ENCODE results near the gene THAP4.

The THAP4 gene

DNA sequence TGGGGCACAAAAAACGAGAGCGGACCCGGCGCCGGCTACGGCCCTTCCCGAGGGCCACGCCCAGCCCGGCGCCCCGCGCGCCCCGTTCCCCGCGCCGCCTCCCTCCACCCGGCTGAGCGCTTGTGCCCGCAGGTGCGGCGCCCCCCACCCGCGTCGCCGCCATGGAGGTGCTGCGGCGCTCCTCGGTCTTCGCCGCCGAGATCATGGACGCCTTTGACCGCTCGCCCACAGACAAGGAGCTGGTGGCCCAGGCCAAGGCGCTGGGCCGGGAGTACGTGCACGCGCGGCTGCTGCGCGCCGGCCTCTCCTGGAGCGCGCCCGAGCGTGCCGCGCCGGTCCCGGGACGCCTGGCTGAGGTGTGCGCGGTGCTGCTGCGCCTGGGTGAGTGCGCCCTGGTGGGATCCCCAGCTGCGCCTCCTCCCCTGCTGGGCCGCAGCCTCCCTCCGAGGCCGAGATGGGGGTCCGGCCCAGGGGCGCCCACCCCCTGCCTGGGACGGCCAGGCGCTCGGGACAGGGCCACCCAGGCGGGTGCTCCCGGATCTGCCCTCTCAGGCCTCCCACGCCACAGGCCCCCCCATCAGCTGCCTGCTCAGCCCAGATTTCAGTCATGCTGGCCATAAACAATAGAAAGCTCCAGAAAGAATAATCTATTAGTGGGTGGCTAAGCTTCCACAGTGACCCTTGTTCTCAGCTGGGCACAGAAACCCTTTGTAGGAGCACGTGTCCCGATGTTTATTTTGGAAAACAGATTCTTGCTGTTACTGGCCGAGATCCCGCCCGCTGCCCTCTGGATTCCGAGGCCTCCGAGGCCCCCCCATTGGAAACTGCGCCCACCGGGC is 77.4 kb downstream of the THAP4 start:
- H3K27me3 ChIP-seq, result peaks cover 0 to 29% of the 10 kb centered on the region in 2 donors
- TF ChIP-seq, protein P1, sequence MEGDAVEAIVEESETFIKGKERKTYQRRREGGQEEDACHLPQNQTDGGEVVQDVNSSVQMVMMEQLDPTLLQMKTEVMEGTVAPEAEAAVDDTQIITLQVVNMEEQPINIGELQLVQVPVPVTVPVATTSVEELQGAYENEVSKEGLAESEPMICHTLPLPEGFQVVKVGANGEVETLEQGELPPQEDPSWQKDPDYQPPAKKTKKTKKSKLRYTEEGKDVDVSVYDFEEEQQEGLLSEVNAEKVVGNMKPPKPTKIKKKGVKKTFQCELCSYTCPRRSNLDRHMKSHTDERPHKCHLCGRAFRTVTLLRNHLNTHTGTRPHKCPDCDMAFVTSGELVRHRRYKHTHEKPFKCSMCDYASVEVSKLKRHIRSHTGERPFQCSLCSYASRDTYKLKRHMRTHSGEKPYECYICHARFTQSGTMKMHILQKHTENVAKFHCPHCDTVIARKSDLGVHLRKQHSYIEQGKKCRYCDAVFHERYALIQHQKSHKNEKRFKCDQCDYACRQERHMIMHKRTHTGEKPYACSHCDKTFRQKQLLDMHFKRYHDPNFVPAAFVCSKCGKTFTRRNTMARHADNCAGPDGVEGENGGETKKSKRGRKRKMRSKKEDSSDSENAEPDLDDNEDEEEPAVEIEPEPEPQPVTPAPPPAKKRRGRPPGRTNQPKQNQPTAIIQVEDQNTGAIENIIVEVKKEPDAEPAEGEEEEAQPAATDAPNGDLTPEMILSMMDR (IDR thresholded peaks at IDR 0.05), result no peak
- H3K9me3 ChIP-seq, result peaks cover 0 to 3% (median 2%) of the 10 kb centered on the region in 3 donors
- H3K4me3 ChIP-seq, result peak overlapping the region; percentile 50 to 64
- H3K27ac ChIP-seq, result no peak overlapping the region
- no peak for DNase-seq
- intact Hi-C loops (cut with DNase I; ENCODE audit: low total_unique reads), result loop anchor here (5.0 kb wide), 1 partner anchor 52 kb away; the partner anchor contains the start of gene STK25
- peaks cover 0 to 50% (median 34%) of the 10 kb centered on the region in 4 donors for H3K4me1 ChIP-seq
- H3K36me3 ChIP-seq, result peaks cover 0 to 7% (median 0%) of the 10 kb centered on the region in 3 donors

DNA sequence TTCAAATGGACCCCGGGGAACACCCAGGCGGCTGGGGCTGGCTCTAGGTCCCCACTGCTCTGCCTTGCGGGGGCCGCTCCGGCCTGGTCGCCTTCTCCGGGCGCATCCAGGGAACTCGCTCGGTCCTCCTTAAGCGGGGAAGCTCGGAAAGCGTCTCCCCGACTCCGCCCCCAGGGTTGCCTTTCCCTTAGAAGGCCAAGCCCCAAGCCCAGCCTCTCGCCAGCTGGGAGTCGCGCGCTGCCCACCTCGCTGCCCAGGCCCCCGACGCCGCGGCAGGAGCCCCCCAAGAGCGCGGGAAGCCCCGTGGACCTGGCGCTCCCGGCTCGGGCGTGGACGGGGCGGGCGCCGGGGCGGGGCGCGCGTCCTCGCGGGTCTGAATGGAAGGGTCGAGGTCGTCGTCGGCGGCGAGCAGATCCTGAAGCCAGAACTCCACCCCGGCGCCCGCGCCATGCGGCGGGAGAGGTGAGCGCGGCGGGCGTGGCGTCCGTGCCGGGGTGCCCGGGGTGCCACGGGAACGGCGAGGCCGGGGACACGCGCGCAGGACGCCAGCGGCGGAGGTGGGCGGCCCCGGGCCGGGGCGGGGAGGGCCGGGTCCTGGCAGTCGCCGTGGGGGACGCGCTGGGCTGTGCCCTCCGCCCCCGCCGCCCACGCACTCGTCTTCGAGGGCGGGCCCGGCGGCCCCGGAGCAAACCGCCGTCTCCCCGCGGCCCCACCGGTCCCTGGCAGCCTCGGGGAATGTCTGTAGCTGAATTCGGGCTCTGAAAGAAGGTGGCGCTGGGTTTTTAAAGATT is 78.2 kb downstream of the THAP4 start, which contains the start of gene BOK:
BOK (plus strand) TSS at position 214 of the 791 bp plus-strand sequence. CDS start 739 bp downstream, outside the sequence.
- H3K4me3 ChIP-seq, result peak within 1 kb of the TSS; percentile 50 to 64
- H3K27ac ChIP-seq, result no peak within 1 kb of the TSS
- H3K9me3 ChIP-seq, result peaks cover 0 to 3% (median 2%) of the 10 kb centered on the region in 3 donors
- TF ChIP-seq, protein P1 (IDR thresholded peaks at IDR 0.05), result no peak
- H3K36me3 ChIP-seq, result peaks cover 0 to 7% (median 0%) of the 10 kb centered on the region in 3 donors
- peaks cover 0 to 37% of the 10 kb centered on the region in 2 donors for H3K27me3 ChIP-seq
- DNase-seq, result no peak
- intact Hi-C loops (cut with DNase I; ENCODE audit: low total_unique reads), result no loop called here
- peaks cover 0 to 42% (median 34%) of the 10 kb centered on the region in 4 donors for H3K4me1 ChIP-seq

DNA sequence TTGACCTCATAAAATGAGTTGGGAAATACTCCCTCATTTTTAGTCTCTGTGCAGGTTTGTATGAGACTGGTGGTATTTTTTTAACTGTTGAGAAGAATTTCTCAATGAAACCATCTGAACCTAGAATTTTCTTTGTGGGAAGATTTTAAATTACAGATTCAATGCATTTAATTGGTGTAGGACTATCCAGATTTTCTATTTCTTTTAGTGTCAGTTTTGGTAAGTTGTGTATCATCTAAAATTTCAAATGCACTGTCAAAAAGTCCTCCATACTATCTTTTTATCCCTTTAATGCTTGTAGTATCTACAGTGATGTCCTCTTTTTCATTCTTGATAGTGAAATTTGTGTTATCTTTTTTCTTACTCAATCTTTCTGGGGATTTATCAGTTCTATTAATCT is 80.2 kb downstream of the THAP4 start:
- Histone ChIP-seq H3K4me3 (no peak overlapping the region), H3K27ac (no peak overlapping the region), H3K36me3 (no peaks in the 10 kb centered on the region), H3K27me3 (peaks cover 0 to 55% of the 10 kb centered on the region in 2 donors), H3K4me1 (peaks cover 0 to 32% (median 25%) of the 10 kb centered on the region in 4 donors), H3K9me3 (peaks cover 0 to 3% (median 2%) of the 10 kb centered on the region in 3 donors)
- TF ChIP-seq, protein P1 (IDR thresholded peaks at IDR 0.05), result no peak
- intact Hi-C loops (cut with DNase I; ENCODE audit: low total_unique reads), result no loop called here
- DNase-seq, result no peak

- Histone ChIP-seq H3K36me3 (no peaks in the 10 kb centered on the region), H3K9me3 (peaks cover 0 to 3% (median 2%) of the 10 kb centered on the region in 3 donors), H3K27ac (no peak overlapping the region), H3K4me1 (peaks cover 0 to 24% (median 17%) of the 10 kb centered on the region in 4 donors), H3K4me3 (no peak overlapping the region), H3K27me3 (peaks cover 0 to 63% of the 10 kb centered on the region in 2 donors)
- no peak for DNase-seq
- intact Hi-C loops (cut with DNase I; ENCODE audit: low total_unique reads), result no loop called here
- TF ChIP-seq, protein P1 (IDR thresholded peaks at IDR 0.05), result no peak
These were observed 81.2 kb downstream of the THAP4 start for GRCh38 chr2:241555711-241556110.

DNA sequence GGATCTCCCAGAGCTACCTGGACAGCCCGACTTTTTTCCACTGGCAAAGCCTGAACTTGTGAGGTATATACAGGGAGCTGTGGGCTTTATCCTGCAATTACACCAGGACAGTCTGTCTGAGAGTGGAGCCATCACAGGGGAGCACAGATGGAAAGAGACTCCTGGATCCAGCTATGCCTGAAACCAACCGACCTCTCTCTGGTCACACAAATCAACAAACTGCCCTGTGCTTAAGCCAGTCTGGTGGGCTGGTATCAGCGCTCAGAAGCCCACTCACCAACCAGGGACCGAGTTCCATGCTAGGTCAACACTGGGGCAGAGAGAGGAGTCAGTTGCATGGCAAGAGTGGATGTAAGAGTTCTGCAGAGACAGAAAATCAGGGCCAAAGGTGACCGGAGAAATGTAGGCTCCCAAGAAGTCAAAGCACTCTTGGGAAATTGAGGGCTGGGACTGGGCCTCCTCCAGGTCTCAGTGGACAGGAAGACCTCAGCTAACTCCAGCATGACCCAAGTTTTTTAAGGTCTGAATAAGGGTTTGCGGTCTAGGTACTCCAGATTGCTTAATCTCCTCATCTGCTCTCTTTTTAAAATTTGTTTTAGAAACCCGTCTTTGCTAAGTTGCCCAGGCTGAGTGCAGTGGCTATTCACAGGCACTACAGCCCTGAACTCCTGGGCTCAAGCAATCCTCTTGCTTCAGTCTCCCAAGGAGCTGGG is 82.2 kb downstream of the THAP4 start:
- intact Hi-C loops (cut with DNase I; ENCODE audit: low total_unique reads), result no loop called here
- Histone ChIP-seq H3K27ac (no peak overlapping the region), H3K4me3 (no peak overlapping the region), H3K36me3 (no peaks in the 10 kb centered on the region), H3K4me1 (peaks cover 0 to 15% (median 7%) of the 10 kb centered on the region in 4 donors), H3K27me3 (peaks cover 0 to 62% of the 10 kb centered on the region in 2 donors), H3K9me3 (peaks cover 0 to 3% (median 2%) of the 10 kb centered on the region in 3 donors)
- no peak for DNase-seq
- TF ChIP-seq, protein P1 (IDR thresholded peaks at IDR 0.05), result no peak
